B cell (primary cell): Measurements from ENCODE around the gene RIC1. TPM values are rescaled to one million over a fixed set of nuclear protein-coding genes. Genes with fewer than 3 reads are reported as not detected.

Experiments used
- ATAC-seq: fragments of 200-7000 bp; cut with Tn5 transposase; one replicate; pipeline ENCODE4 v1.10.0; 2021; ENCODE audit warnings: low read depth, mild to moderate bottlenecking, moderate number of reproducible peaks, moderate library complexity
- CTCF ChIA-PET: fragments of 350-600 bp; sonication (Branson Sonifier 250); formaldehyde crosslinking; loops from one replicate; lab custom pipeline; 2021; ENCODE audit warnings: antibody characterized with exemption, inconsistent platforms; lab: Charles Lee
- POLR2A ChIA-PET: fragments of 350-600 bp; sonication (Branson Sonifier 250); formaldehyde crosslinking; loops from one replicate; lab custom pipeline; 2021; ENCODE audit warnings: antibody characterized with exemption; lab: Charles Lee
- DNase-seq: peaks from one replicate; pipeline ENCODE4 v3.0.0; 2013
- H2AFZ ChIP-seq: 2 replicates; pipeline ENCODE4 v1.6.1; 2012; ENCODE audit warnings: mild to moderate bottlenecking, low read depth, low read length; ENCODE audit not compliant: insufficient read depth, poor library complexity, severe bottlenecking
- H3K27ac ChIP-seq, 2 donors: 1 replicate in 1 of 2; 2 replicates in 1 of 2; pipeline ENCODE4 v1.5.1; 2012 to 2013; ENCODE audit warnings: low read length in 2 of 2, mild to moderate bottlenecking in 2 of 2, moderate library complexity in 1 of 2
- H3K27me3 ChIP-seq, 4 experiments: fragments of 200-600 bp in 1 of 4; sonication (generic) in 1 of 4; replicated peaks in 1 of 4; 1 replicate in 2 of 4; 2 replicates in 2 of 4; pipeline versions ENCODE4 v1.6.1 to v1.7.0; 2013 to 2016; ENCODE audit warnings: low read length in 3 of 4, mild to moderate bottlenecking in 2 of 4, mixed read lengths in 1 of 4, moderate library complexity in 1 of 4; ENCODE audit not compliant: insufficient read depth in 4 of 4, control insufficient read depth in 3 of 4; ENCODE audit errors: control extremely low read depth in 1 of 4
- H3K36me3 ChIP-seq, 2 experiments: replicated peaks in 1 of 2; 1 replicate in 1 of 2; 2 replicates in 1 of 2; pipeline versions ENCODE4 v1.6.1 to v1.7.1; 2013; ENCODE audit warnings: low read length in 1 of 2; ENCODE audit not compliant: insufficient read depth in 2 of 2, control insufficient read depth in 1 of 2; ENCODE audit errors: control extremely low read depth in 1 of 2, extremely low read depth in 1 of 2
- H3K4me1 ChIP-seq, 2 donors: fragments of 200-600 bp in 1 of 2; sonication (generic) in 1 of 2; 1 replicate in 1 of 2; 2 replicates in 1 of 2; pipeline versions ENCODE4 v1.5.1 to v1.6.1; 2013 to 2017; ENCODE audit warnings: low read length in 2 of 2; ENCODE audit not compliant: control insufficient read depth in 2 of 2, insufficient read depth in 2 of 2
- H3K4me2 ChIP-seq: replicated peaks from 2 replicates; pipeline ENCODE3; 2012; ENCODE audit warnings: mild to moderate bottlenecking, low read depth, low read length; ENCODE audit not compliant: poor library complexity, severe bottlenecking
- H3K4me3 ChIP-seq, 5 experiments: fragments of 200-600 bp in 1 of 5; sonication (generic) in 1 of 5; 1 replicate in 3 of 5; 2 replicates in 2 of 5; pipeline versions ENCODE4 v1.5.1 to v1.7.0; 2011 to 2016; ENCODE audit warnings: low read length in 4 of 5, mild to moderate bottlenecking in 4 of 5, low read depth in 2 of 5, control low read depth in 1 of 5, moderate library complexity in 1 of 5; ENCODE audit not compliant: insufficient read depth in 1 of 5; ENCODE audit errors: control extremely low read depth in 1 of 5, extremely low read depth in 1 of 5
- H3K79me2 ChIP-seq: fragments of 200-600 bp; sonication (generic); one replicate; pipeline ENCODE4 v1.6.0; 2016; ENCODE audit warnings: low read length; ENCODE audit not compliant: control insufficient read depth, insufficient read depth
- H3K9ac ChIP-seq: fragments of 200-600 bp; sonication (generic); 2 replicates; pipeline ENCODE4 v1.6.1; 2017; ENCODE audit warnings: mild to moderate bottlenecking, low read length, moderate library complexity
- H3K9me3 ChIP-seq, 3 donors: one replicate each; pipeline versions ENCODE4 v1.6.1 to v1.7.1; 2013; ENCODE audit warnings: low read length in 2 of 3; ENCODE audit not compliant: control insufficient read depth in 2 of 3, insufficient read depth in 1 of 3; ENCODE audit errors: control extremely low read depth in 1 of 3
- H4K20me1 ChIP-seq: 2 replicates; pipeline ENCODE4 v1.6.0; 2012; ENCODE audit warnings: mild to moderate bottlenecking, low read length; ENCODE audit not compliant: insufficient read depth, control insufficient read depth, poor library complexity, severe bottlenecking
- H3K27ac Mint-ChIP-seq: one replicate; pipeline ENCODE4 v1.8.0; 2021; ENCODE audit warnings: mixed read lengths
- H3K27me3 Mint-ChIP-seq: one replicate; pipeline ENCODE4 v1.8.0; 2021; ENCODE audit warnings: mixed read lengths
- H3K4me1 Mint-ChIP-seq: one replicate; pipeline ENCODE4 v1.8.0; 2021; ENCODE audit warnings: mixed read lengths
- H3K4me3 Mint-ChIP-seq: one replicate; pipeline ENCODE4 v1.8.0; 2021; ENCODE audit warnings: mixed read lengths
- H3K9me3 Mint-ChIP-seq: one replicate; pipeline ENCODE4 v1.8.0; 2022; ENCODE audit warnings: mixed read lengths; ENCODE audit not compliant: insufficient read depth
- CTCF ChIP-seq: fragments of 200-600 bp; IDR thresholded peaks from one replicate; pipeline ENCODE4 v1.8.0; 2022; ENCODE audit warnings: antibody characterized with exemption, mild to moderate bottlenecking
- EZH2 ChIP-seq: IDR thresholded peaks from 2 replicates; pipeline ENCODE4 v1.6.1; 2012; ENCODE audit warnings: borderline replicate concordance, low read depth, mild to moderate bottlenecking, moderate library complexity, low read length; ENCODE audit not compliant: insufficient read depth, poor library complexity, severe bottlenecking
- WGBS: methylation state at CpG from one replicate; pipeline ENCODE4 v1.1.5; 2013; ENCODE audit warnings: missing lambda C conversion rate; ENCODE audit not compliant: insufficient coverage; 5-methylcytosine and 5-hydroxymethylcytosine counted together
- intact Hi-C: fragments of 100-400 bp; cut with micrococcal nuclease; formaldehyde crosslinking; loops from one replicate; pipeline ENCODE4 v1.10.0; 2022
- polyA plus RNA-seq: library from polyadenylated mRNA; depleted of rRNA; stranded (reverse); fragments of >200 nt; gene quantifications from 2 replicates; pipeline ENCODE4 v1.2.3, GENCODE V29; 2012
- total RNA-seq, 2 donors: library from RNA; stranded (reverse); fragments of 120-200 nt in 1 of 2; gene quantifications; 1 replicate in 1 of 2; 2 replicates in 1 of 2; pipeline versions ENCODE4 v1.2.3 to v1.2.4, GENCODE V29; 2013 to 2022

Gene RIC1
- total and polyA plus RNA-seq, 2 donors (not counting 1 experiment from before 2014, with no cell fraction given) = 20.7 to 58.8 TPM

- Histone ChIP-seq H4K20me1 (no peaks in the 10 kb centered on the region), H3K4me2 (no peak overlapping the region), H3K4me3 (no peak overlapping the region), H3K9ac (no peak overlapping the region), H3K79me2 (no peaks in the 10 kb centered on the region), H2AFZ (no peak overlapping the region), H3K27me3 (no peaks in the 10 kb centered on the region), H3K27ac (no peak overlapping the region), H3K4me1 (no peaks in the 10 kb centered on the region), H3K9me3 (peaks cover 0 to 2% (median 0%) of the 10 kb centered on the region in 3 donors), H3K36me3 (peaks cover 27 to 53% of the 10 kb centered on the region in 2 experiments)
- DNase-seq (no peak), ATAC-seq (no peak)
- Mint-ChIP-seq H3K27me3 (no peaks in the 10 kb centered on the region), H3K9me3 (peaks cover 5% of the 10 kb centered on the region), H3K4me1 (no peaks in the 10 kb centered on the region), H3K27ac (no peak overlapping the region), H3K4me3 (no peak overlapping the region)
- POLR2A ChIA-PET = no interaction called here
- no peak for TF ChIP-seq EZH2
- no peak for TF ChIP-seq CTCF
- CTCF ChIA-PET = interaction anchor here (0.6 to 1.8 kb wide), 3 partner anchors 24 to 563 kb away, joined by 3 to 5 read pairs (median 3); no protein-coding TSS in a partner anchor
- intact Hi-C loops = no loop called here
- 100% methylated on average over 1 of the region's 4 CpGs for WGBS
Measured at GRCh38 chr9:5749306-5749705, 120.4 kb downstream of the RIC1 start.

- Histone ChIP-seq H3K9ac (no peak overlapping the region), H3K36me3 (peaks cover 27 to 44% of the 10 kb centered on the region in 2 experiments), H3K4me1 (no peaks in the 10 kb centered on the region), H3K27me3 (no peaks in the 10 kb centered on the region), H4K20me1 (no peaks in the 10 kb centered on the region), H3K79me2 (no peaks in the 10 kb centered on the region), H2AFZ (no peak overlapping the region), H3K27ac (no peak overlapping the region), H3K4me3 (no peak overlapping the region), H3K9me3 (peaks cover 0 to 2% (median 0%) of the 10 kb centered on the region in 3 donors), H3K4me2 (no peak overlapping the region)
- H3K4me1 Mint-ChIP-seq = no peaks in the 10 kb centered on the region
- no peak overlapping the region for H3K27ac Mint-ChIP-seq
- H3K9me3 Mint-ChIP-seq = peaks cover 5% of the 10 kb centered on the region
- ChIA-PET POLR2A (no interaction called here), CTCF (no interaction called here)
- DNase-seq = no peak
- no peak for ATAC-seq
- no peaks in the 10 kb centered on the region for H3K27me3 Mint-ChIP-seq
- intact Hi-C loops = no loop called here
- no peak for TF ChIP-seq EZH2
- TF ChIP-seq CTCF = no peak
- H3K4me3 Mint-ChIP-seq = no peak overlapping the region
- 100% methylated on average over 1 of the region's 1 CpG for WGBS
Measured at GRCh38 chr9:5750569-5750968, 121.7 kb downstream of the RIC1 start.
